ENCODE data around the gene UROC1. TPM values are rescaled to one million over a fixed set of nuclear protein-coding genes. Genes with fewer than 3 reads are reported as not detected.

The UROC1 gene
- total and polyA plus RNA-seq, 2 donors (not counting 1 experiment from before 2014, with no cell fraction given) = not detected

DNA sequence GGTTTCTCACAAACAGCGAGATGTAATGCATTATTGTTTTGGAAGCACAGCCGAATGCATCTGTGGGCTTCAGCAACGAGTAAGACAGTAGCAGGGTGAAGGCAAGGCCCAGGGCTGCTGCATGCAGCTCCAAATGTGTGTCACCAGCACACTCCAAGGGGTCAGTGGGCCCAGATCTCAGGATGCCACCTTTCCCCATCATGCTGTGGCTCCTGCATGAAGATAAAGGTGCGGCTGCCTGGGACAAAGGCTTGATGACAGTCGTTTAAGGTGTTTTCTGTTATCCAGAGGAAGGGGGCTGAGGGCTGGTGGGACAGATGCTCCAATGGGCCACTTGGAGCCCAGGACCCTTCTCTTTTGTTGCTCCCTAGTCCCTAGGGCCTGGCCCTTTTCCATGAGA is 28.0 kb upstream of the UROC1 start:
- Histone ChIP-seq H3K9me3 (ENCODE audit: control extremely low read depth in 1 of 3, control insufficient read depth in 2 of 3, insufficient read depth in 1 of 3, low read length in 2 of 3) (peaks cover 0 to 8% (median 0%) of the 10 kb centered on the region in 3 donors), H3K27me3 (replicated peaks in 1 of 4; ENCODE audit: control extremely low read depth in 1 of 4, control insufficient read depth in 3 of 4, insufficient read depth in 4 of 4, low read length in 3 of 4) (no peaks in the 10 kb centered on the region), H3K27ac (ENCODE audit: low read length in 2 of 2) (no peak overlapping the region), H3K79me2 (ENCODE audit: control insufficient read depth, insufficient read depth, low read length) (no peaks in the 10 kb centered on the region), H3K9ac (ENCODE audit: low read length) (no peak overlapping the region), H2AFZ (ENCODE audit: insufficient read depth, low read depth, low read length, poor library complexity, severe bottlenecking) (no peak overlapping the region), H4K20me1 (ENCODE audit: control insufficient read depth, insufficient read depth, low read length, poor library complexity, severe bottlenecking) (no peaks in the 10 kb centered on the region), H3K36me3 (replicated peaks in 1 of 2; ENCODE audit: control extremely low read depth in 1 of 2, control insufficient read depth in 1 of 2, extremely low read depth in 1 of 2, insufficient read depth in 2 of 2, low read length in 1 of 2) (no peaks in the 10 kb centered on the region), H3K4me2 (replicated peaks; ENCODE audit: low read depth, low read length, poor library complexity, severe bottlenecking) (no peak overlapping the region), H3K4me1 (ENCODE audit: control insufficient read depth in 2 of 2, insufficient read depth in 2 of 2, low read length in 2 of 2) (peaks cover 0 to 6% of the 10 kb centered on the region in 2 donors), H3K4me3 (ENCODE audit: control extremely low read depth in 1 of 5, extremely low read depth in 1 of 5, insufficient read depth in 1 of 5, low read depth in 2 of 5, low read length in 4 of 5) (no peak overlapping the region)
- WGBS (ENCODE audit: insufficient coverage) = 48% methylated on average over 4 of the region's 5 CpGs
- Mint-ChIP-seq H3K4me1 (no peaks in the 10 kb centered on the region), H3K4me3 (no peak overlapping the region), H3K27me3 (peaks cover 6% of the 10 kb centered on the region), H3K27ac (no peak overlapping the region), H3K9me3 (ENCODE audit: insufficient read depth) (no peaks in the 10 kb centered on the region)
- DNase-seq (no peak), ATAC-seq (ENCODE audit: low read depth) (no peak)
- no peak for TF ChIP-seq CTCF (IDR thresholded peaks at IDR 0.05)
- no peak for TF ChIP-seq EZH2 (IDR thresholded peaks at IDR 0.05; ENCODE audit: borderline replicate concordance, insufficient read depth, low read depth, low read length, poor library complexity, severe bottlenecking)
- ChIA-PET CTCF (no interaction called here), POLR2A (no interaction called here)
- intact Hi-C loops (cut with micrococcal nuclease) = no loop called here

- Histone ChIP-seq H3K4me3 (ENCODE audit: control extremely low read depth in 1 of 5, extremely low read depth in 1 of 5, insufficient read depth in 1 of 5, low read depth in 2 of 5, low read length in 4 of 5) (no peak overlapping the region), H3K36me3 (replicated peaks in 1 of 2; ENCODE audit: control extremely low read depth in 1 of 2, control insufficient read depth in 1 of 2, extremely low read depth in 1 of 2, insufficient read depth in 2 of 2, low read length in 1 of 2) (no peaks in the 10 kb centered on the region), H3K9ac (ENCODE audit: low read length) (no peak overlapping the region), H2AFZ (ENCODE audit: insufficient read depth, low read depth, low read length, poor library complexity, severe bottlenecking) (no peak overlapping the region), H3K4me1 (ENCODE audit: control insufficient read depth in 2 of 2, insufficient read depth in 2 of 2, low read length in 2 of 2) (peaks cover 0 to 6% of the 10 kb centered on the region in 2 donors), H3K79me2 (ENCODE audit: control insufficient read depth, insufficient read depth, low read length) (no peaks in the 10 kb centered on the region), H3K4me2 (replicated peaks; ENCODE audit: low read depth, low read length, poor library complexity, severe bottlenecking) (no peak overlapping the region), H3K27me3 (replicated peaks in 1 of 4; ENCODE audit: control extremely low read depth in 1 of 4, control insufficient read depth in 3 of 4, insufficient read depth in 4 of 4, low read length in 3 of 4) (no peaks in the 10 kb centered on the region), H3K9me3 (ENCODE audit: control extremely low read depth in 1 of 3, control insufficient read depth in 2 of 3, insufficient read depth in 1 of 3, low read length in 2 of 3) (peaks cover 0 to 8% (median 0%) of the 10 kb centered on the region in 3 donors), H4K20me1 (ENCODE audit: control insufficient read depth, insufficient read depth, low read length, poor library complexity, severe bottlenecking) (no peaks in the 10 kb centered on the region), H3K27ac (ENCODE audit: low read length in 2 of 2) (no peak overlapping the region)
- Mint-ChIP-seq H3K27me3 (peaks cover 6% of the 10 kb centered on the region), H3K27ac (no peak overlapping the region), H3K4me1 (no peaks in the 10 kb centered on the region), H3K9me3 (ENCODE audit: insufficient read depth) (no peaks in the 10 kb centered on the region), H3K4me3 (no peak overlapping the region)
- no peak for DNase-seq
- 48% methylated on average over 6 of the region's 7 CpGs for WGBS (ENCODE audit: insufficient coverage)
- ChIA-PET POLR2A (no interaction called here), CTCF (no interaction called here)
- intact Hi-C loops (cut with micrococcal nuclease) = no loop called here
- TF ChIP-seq EZH2 (IDR thresholded peaks at IDR 0.05; ENCODE audit: borderline replicate concordance, insufficient read depth, low read depth, low read length, poor library complexity, severe bottlenecking) = no peak
- TF ChIP-seq CTCF (IDR thresholded peaks at IDR 0.05) = no peak
- no peak for ATAC-seq (ENCODE audit: low read depth)
Observed at GRCh38 chr3:126544596-126545281, 27.2 kb upstream of the UROC1 start.
